PC-9 (cell line): ENCODE results near the gene SLC43A3.
"Not testable (repeated sequence)": the region's sequence is repeated elsewhere in the genome, so short reads cannot be mapped to it uniquely, and the experiment has no call there.

Experiments used
- EZH2 ChIP-seq: fragments of 200-600 bp; sonication (generic); IDR thresholded peaks from 2 replicates; pipeline ENCODE4 v1.8.0; 2017; ENCODE audit warnings: antibody characterized with exemption, low read depth
- TF ChIP-seq, protein P1 (sequence below): fragments of 200-600 bp; sonication (generic); conservative IDR thresholded peaks from 2 replicates; pipeline ENCODE4 v1.6.1; 2017; ENCODE audit warnings: mixed run types, antibody characterized with exemption, mild to moderate bottlenecking, moderate library complexity

DNA sequence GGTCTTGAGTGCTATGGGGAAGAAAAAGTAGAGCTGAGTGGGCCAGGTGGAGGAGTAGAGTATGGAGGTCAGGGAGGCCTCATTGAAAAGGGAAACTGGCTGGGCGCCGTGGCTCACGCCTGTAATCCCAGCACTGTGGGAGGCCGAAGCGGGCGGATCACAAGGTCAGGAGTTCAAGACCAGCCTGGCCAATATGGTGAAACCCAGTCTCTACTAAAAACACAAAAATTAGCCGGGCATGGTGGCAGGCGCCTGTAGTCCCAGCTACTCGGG, 18.1 kb upstream of the SLC43A3 start:
- TF ChIP-seq, protein P1, sequence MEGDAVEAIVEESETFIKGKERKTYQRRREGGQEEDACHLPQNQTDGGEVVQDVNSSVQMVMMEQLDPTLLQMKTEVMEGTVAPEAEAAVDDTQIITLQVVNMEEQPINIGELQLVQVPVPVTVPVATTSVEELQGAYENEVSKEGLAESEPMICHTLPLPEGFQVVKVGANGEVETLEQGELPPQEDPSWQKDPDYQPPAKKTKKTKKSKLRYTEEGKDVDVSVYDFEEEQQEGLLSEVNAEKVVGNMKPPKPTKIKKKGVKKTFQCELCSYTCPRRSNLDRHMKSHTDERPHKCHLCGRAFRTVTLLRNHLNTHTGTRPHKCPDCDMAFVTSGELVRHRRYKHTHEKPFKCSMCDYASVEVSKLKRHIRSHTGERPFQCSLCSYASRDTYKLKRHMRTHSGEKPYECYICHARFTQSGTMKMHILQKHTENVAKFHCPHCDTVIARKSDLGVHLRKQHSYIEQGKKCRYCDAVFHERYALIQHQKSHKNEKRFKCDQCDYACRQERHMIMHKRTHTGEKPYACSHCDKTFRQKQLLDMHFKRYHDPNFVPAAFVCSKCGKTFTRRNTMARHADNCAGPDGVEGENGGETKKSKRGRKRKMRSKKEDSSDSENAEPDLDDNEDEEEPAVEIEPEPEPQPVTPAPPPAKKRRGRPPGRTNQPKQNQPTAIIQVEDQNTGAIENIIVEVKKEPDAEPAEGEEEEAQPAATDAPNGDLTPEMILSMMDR = not testable (repeated sequence)
- TF ChIP-seq EZH2 = not testable (repeated sequence)
